HCT116 (cell line): ENCODE measurements around the gene RLN3. TPM values are rescaled to one million over a fixed set of nuclear protein-coding genes. Genes with fewer than 3 reads are reported as not detected.

Source experiments
- ATAC-seq: fragments of 200-7000 bp; cut with Tn5 transposase; 2 replicates; pipeline ENCODE4 v1.9.1; 2020; ENCODE audit warnings: mild to moderate bottlenecking, moderate library complexity
- BruUV-seq: library from RNA; stranded (reverse); fragments of 400-500 nt; replicated peaks from 2 replicates; lab custom pipeline; 2021; lab: Mats Ljungman, UMichigan
- CTCF ChIA-PET: fragments of 300-600 bp; sonication (Branson Sonifier 250); formaldehyde crosslinking; loops from one replicate; lab custom pipeline; 2021; ENCODE audit warnings: antibody characterized with exemption; lab: Charles Lee
- POLR2A ChIA-PET: fragments of 300-600, 350-600 bp; sonication (Branson Sonifier 250); formaldehyde crosslinking; loops from one replicate; lab custom pipeline; 2021; ENCODE audit warnings: antibody characterized with exemption; lab: Charles Lee
- RAD21 ChIA-PET, 2 experiments: fragments of 300-600 bp; sonication (Branson Sonifier 250); formaldehyde crosslinking; loops; one replicate each; lab custom pipeline; 2023; ENCODE audit warnings: low total read pairs in 2 of 2; ENCODE audit not compliant: uncharacterized antibody in 2 of 2, unreplicated experiment in 2 of 2, low non-redundant PET in 1 of 2; lab: Charles Lee
- DNase-seq: peaks from one replicate; pipeline ENCODE4 v3.0.0-alpha.2; 2010; ENCODE audit warnings: low read depth, low spot score
- H2AFZ ChIP-seq: fragments of 200-600 bp; shearing (Covaris generic), sonication (generic); 2 replicates; pipeline ENCODE4 v1.6.1; 2017; ENCODE audit warnings: low read depth, mixed run types, mixed read lengths, antibody characterized with exemption, low read length; ENCODE audit not compliant: poor library complexity, severe bottlenecking
- H3K27ac ChIP-seq: 2 replicates; pipeline ENCODE4 v1.5.1; 2012; ENCODE audit warnings: low read depth, low read length
- H3K27me3 ChIP-seq: fragments of 200-600 bp; sonication (generic); 2 replicates; pipeline ENCODE4 v1.6.1; 2016; ENCODE audit warnings: mixed run types, low read length, mixed read lengths; ENCODE audit not compliant: insufficient read depth
- H3K36me3 ChIP-seq, 2 experiments: fragments of 200-500 bp in 1 of 2; fragments of 200-600 bp in 1 of 2; sonication (Bioruptor generic) in 1 of 2; sonication (generic) in 1 of 2; 2 replicates each; pipeline versions ENCODE4 v1.5.1 to v1.6.1; 2014 to 2016; ENCODE audit warnings: low read length in 2 of 2, inconsistent platforms in 1 of 2, mixed read lengths in 1 of 2, mixed run types in 1 of 2; ENCODE audit not compliant: insufficient read depth in 2 of 2, control insufficient read depth in 1 of 2
- H3K4me1 ChIP-seq, 2 experiments: fragments of 200-600 bp in 1 of 2; sonication (generic) in 1 of 2; 2 replicates each; pipeline versions ENCODE4 v1.5.1 to v1.6.1; 2012 to 2017; ENCODE audit warnings: low read length in 2 of 2, inconsistent platforms in 1 of 2, mild to moderate bottlenecking in 1 of 2, mixed read lengths in 1 of 2, mixed run types in 1 of 2, moderate library complexity in 1 of 2; ENCODE audit not compliant: insufficient read depth in 2 of 2, control insufficient read depth in 1 of 2
- H3K4me2 ChIP-seq: fragments of 200-600 bp; sonication (generic); 2 replicates; pipeline ENCODE4 v1.6.1; 2017; ENCODE audit warnings: mixed run types, low read length, mixed read lengths
- H3K4me3 ChIP-seq, 2 experiments: fragments of 200-600 bp in 1 of 2; sonication (generic) in 1 of 2; replicated peaks in 1 of 2; 2 replicates each; pipeline ENCODE4 v1.5.1; 2011 to 2016; ENCODE audit warnings: low read length in 2 of 2, control low read depth in 1 of 2, low read depth in 1 of 2, mild to moderate bottlenecking in 1 of 2, mixed read lengths in 1 of 2, mixed run types in 1 of 2
- H3K79me2 ChIP-seq: fragments of 200-600 bp; sonication (generic); 2 replicates; pipeline ENCODE4 v1.6.1; 2017; ENCODE audit warnings: mild to moderate bottlenecking, mixed run types, low read length, moderate library complexity, mixed read lengths; ENCODE audit not compliant: insufficient read depth
- H3K9ac ChIP-seq: fragments of 200-600 bp; sonication (generic); 2 replicates; pipeline ENCODE4 v1.6.1; 2016; ENCODE audit warnings: low read length, mixed read lengths
- H3K9me2 ChIP-seq: fragments of 200-600 bp; sonication (generic), shearing (Covaris generic); 2 replicates; pipeline ENCODE4 v1.6.1; 2017; ENCODE audit warnings: mixed run types, mild to moderate bottlenecking, moderate library complexity; ENCODE audit not compliant: insufficient read depth
- H3K9me3 ChIP-seq, 2 experiments: fragments of 200-500 bp in 1 of 2; fragments of 200-600 bp in 1 of 2; sonication (Bioruptor generic) in 1 of 2; sonication (generic) in 1 of 2; 2 replicates each; pipeline ENCODE4 v1.6.1; 2014 to 2017; ENCODE audit warnings: low read length in 2 of 2, mixed read lengths in 2 of 2, inconsistent platforms in 1 of 2, low read depth in 1 of 2, mild to moderate bottlenecking in 1 of 2, mixed run types in 1 of 2, moderate library complexity in 1 of 2; ENCODE audit not compliant: control insufficient read depth in 1 of 2, insufficient read depth in 1 of 2
- H4K20me1 ChIP-seq: fragments of 200-600 bp; sonication (generic), shearing (Covaris generic); 2 replicates; pipeline ENCODE4 v1.6.1; 2017; ENCODE audit warnings: mixed run types, mild to moderate bottlenecking, moderate library complexity; ENCODE audit not compliant: insufficient read depth
- EGR1 ChIP-seq: IDR thresholded peaks from 2 replicates; pipeline ENCODE4 v1.6.1; 2012; ENCODE audit warnings: low read depth
- POLR2A ChIP-seq: IDR thresholded peaks from 2 replicates; pipeline ENCODE4 v1.7.0; 2011; ENCODE audit warnings: borderline replicate concordance; ENCODE audit not compliant: insufficient read depth, insufficient read length; ENCODE audit errors: extremely low read depth
- POLR2AphosphoS5 ChIP-seq: IDR thresholded peaks from 2 replicates; pipeline ENCODE4 v1.6.1; 2011; ENCODE audit warnings: mild to moderate bottlenecking, low read depth, low read length, moderate library complexity
- RAD21 ChIP-seq: IDR thresholded peaks from 2 replicates; pipeline ENCODE4 v1.6.1; 2012; ENCODE audit warnings: low read depth, mild to moderate bottlenecking
- SIN3A ChIP-seq: IDR thresholded peaks from 2 replicates; pipeline ENCODE4 v1.6.1; 2012; ENCODE audit warnings: low read depth
- ZFX ChIP-seq: fragments of 450-650 bp; IDR thresholded peaks from 2 replicates; pipeline ENCODE4 v1.6.1; 2017
- intact Hi-C: fragments of 100-400 bp; cut with micrococcal nuclease; formaldehyde crosslinking; loops from 2 replicates; pipeline ENCODE4 v1.10.0; 2022
- total RNA-seq: library from RNA; stranded (reverse); gene quantifications from one replicate; pipeline ENCODE4 v1.2.1, GENCODE V29; 2021; ENCODE audit not compliant: unreplicated experiment
- TF ChIP-seq, protein P1 (sequence below), 3 experiments: fragments of 200-600 bp in 1 of 3; sonication (generic) in 1 of 3; IDR thresholded peaks in 2 of 3; conservative IDR thresholded peaks in 1 of 3; 2 replicates each; pipeline ENCODE4 v1.5.1; 2012 to 2017; ENCODE audit warnings: low read depth in 2 of 3, low read length in 2 of 3, antibody characterized with exemption in 1 of 3, borderline replicate concordance in 1 of 3, control low read depth in 1 of 3, mild to moderate bottlenecking in 1 of 3, mixed read lengths in 1 of 3, mixed run types in 1 of 3, moderate library complexity in 1 of 3; ENCODE audit not compliant: insufficient read depth in 1 of 3
- TF ChIP-seq, protein P2 (sequence below): IDR thresholded peaks from 2 replicates; pipeline ENCODE4 v1.6.1; 2012
- TF ChIP-seq, protein P3 (sequence below): IDR thresholded peaks from 2 replicates; pipeline ENCODE4 v1.6.1; 2012

The RLN3 gene
- total RNA-seq, 1 experiment from 2014 or later = not detected

DNA sequence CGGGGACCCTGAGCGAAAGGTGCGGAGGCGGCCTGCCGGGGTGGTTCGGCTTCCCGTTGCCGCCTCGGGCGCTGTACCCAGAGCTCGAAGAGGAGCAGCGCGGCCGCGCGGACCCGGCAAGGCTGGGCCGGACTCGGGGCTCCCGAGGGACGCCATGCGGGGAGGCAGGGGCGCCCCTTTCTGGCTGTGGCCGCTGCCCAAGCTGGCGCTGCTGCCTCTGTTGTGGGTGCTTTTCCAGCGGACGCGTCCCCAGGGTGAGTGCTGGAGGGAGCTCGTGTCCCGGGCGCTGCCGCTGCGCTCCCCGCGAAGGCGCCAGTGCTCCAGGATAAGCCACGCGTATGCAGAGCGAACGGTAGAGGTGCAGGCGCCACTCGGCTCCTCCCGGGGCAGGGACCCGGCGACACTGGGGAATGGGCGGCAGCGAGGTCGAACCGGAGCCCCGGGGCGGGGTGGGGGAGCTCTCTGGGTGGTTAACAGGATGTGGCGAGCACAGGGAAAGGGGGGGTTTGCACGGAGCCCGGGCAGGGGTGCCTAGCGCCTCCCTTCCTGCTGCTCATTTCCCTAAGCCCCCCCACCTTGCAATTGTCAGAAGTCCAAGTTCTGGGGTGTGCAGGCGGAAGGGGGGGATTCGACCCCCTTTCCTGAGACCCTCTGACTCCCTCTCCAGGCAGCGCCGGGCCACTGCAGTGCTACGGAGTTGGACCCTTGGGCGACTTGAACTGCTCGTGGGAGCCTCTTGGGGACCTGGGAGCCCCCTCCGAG lies 4.0 kb downstream of the RLN3 start, which contains the start of gene IL27RA:
TSS of gene IL27RA (plus strand) at position 44 of the 762 bp plus-strand sequence. CDS start at position 155, 111 bp downstream.
- Histone ChIP-seq H3K4me2 (peak within 1 kb of the TSS; percentile 96), H2AFZ (peak within 1 kb of the TSS; percentile 76), H4K20me1 (no peaks in the 10 kb centered on the region), H3K27me3 (no peaks in the 10 kb centered on the region), H3K9me2 (no peaks in the 10 kb centered on the region), H3K4me1 (peaks cover 3 to 15% of the 10 kb centered on the region in 2 experiments), H3K27ac (peak within 1 kb of the TSS; percentile 87), H3K9ac (peak within 1 kb of the TSS; percentile 88), H3K79me2 (no peaks in the 10 kb centered on the region), H3K4me3 (peak within 1 kb of the TSS; percentile 72 to 81), H3K9me3 (no peaks in the 10 kb centered on the region), H3K36me3 (no peaks in the 10 kb centered on the region)
- TF ChIP-seq, protein P1, sequence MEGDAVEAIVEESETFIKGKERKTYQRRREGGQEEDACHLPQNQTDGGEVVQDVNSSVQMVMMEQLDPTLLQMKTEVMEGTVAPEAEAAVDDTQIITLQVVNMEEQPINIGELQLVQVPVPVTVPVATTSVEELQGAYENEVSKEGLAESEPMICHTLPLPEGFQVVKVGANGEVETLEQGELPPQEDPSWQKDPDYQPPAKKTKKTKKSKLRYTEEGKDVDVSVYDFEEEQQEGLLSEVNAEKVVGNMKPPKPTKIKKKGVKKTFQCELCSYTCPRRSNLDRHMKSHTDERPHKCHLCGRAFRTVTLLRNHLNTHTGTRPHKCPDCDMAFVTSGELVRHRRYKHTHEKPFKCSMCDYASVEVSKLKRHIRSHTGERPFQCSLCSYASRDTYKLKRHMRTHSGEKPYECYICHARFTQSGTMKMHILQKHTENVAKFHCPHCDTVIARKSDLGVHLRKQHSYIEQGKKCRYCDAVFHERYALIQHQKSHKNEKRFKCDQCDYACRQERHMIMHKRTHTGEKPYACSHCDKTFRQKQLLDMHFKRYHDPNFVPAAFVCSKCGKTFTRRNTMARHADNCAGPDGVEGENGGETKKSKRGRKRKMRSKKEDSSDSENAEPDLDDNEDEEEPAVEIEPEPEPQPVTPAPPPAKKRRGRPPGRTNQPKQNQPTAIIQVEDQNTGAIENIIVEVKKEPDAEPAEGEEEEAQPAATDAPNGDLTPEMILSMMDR (IDR thresholded peaks at IDR 0.05 in 2 of 3, conservative IDR thresholded peaks at IDR 0.05 in 1 of 3; ENCODE audit: borderline replicate concordance in 1 of 3, insufficient read depth in 1 of 3, low read depth in 2 of 3, low read length in 2 of 3) = peak; percentile 47 to 86 (median 72); a peak in 5 of 6 replicates
- peak; percentile 55 for TF ChIP-seq RAD21
- peak; percentile 47 for TF ChIP-seq POLR2AphosphoS5
- no peak for TF ChIP-seq SIN3A
- TF ChIP-seq, protein P2, sequence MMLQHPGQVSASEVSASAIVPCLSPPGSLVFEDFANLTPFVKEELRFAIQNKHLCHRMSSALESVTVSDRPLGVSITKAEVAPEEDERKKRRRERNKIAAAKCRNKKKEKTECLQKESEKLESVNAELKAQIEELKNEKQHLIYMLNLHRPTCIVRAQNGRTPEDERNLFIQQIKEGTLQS = no peak
- TF ChIP-seq POLR2A = no peak
- TF ChIP-seq EGR1 = peak; percentile 54; the same call in 1 of the 2 replicates
- TF ChIP-seq ZFX = peak; percentile 58; the same call in 1 of the 2 replicates
- TF ChIP-seq, protein P3, sequence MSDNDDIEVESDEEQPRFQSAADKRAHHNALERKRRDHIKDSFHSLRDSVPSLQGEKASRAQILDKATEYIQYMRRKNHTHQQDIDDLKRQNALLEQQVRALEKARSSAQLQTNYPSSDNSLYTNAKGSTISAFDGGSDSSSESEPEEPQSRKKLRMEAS = peak; percentile 48; the same call in 1 of the 2 replicates
- no peak for DNase-seq
- ChIA-PET RAD21 (no interaction called here), CTCF (interaction anchor here (0.6 to 2.3 kb wide), 9 partner anchors 11 to 64 kb away, joined by 3 to 11 read pairs (median 5); partner anchors contain the start of genes MISP3 and RFX1), POLR2A (interaction anchor here (0.5 to 1.9 kb wide), 6 partner anchors 9 to 330 kb away, joined by 4 to 10 read pairs (median 4); partner anchors contain the start of gene RFX1)
- intact Hi-C loops = no loop called here
- ATAC-seq = peak; percentile 78
- TSS peak; percentile 65 for BruUV-seq
